Endothelial cell of umbilical vein (primary cell): ENCODE results near the gene TMEM270.

Source experiments
- CTCF ChIP-seq, 2 donors: IDR thresholded peaks; 1 replicate in 1 of 2; 2 replicates in 1 of 2; pipeline ENCODE4 v1.5.1; 2011; ENCODE audit warnings: low read length in 2 of 2, mild to moderate bottlenecking in 2 of 2, moderate library complexity in 2 of 2, control low read depth in 1 of 2, inconsistent platforms in 1 of 2, low read depth in 1 of 2; ENCODE audit not compliant: insufficient read depth in 1 of 2; ENCODE audit errors: extremely low read depth in 1 of 2
- POLR2A ChIP-seq: IDR thresholded peaks from 2 replicates; pipeline ENCODE4 v1.6.1; 2012; ENCODE audit warnings: low read depth, mild to moderate bottlenecking, control low read depth, low read length
- POLR2AphosphoS5 ChIP-seq: IDR thresholded peaks from 2 replicates; pipeline ENCODE4 v1.6.1; 2012; ENCODE audit warnings: low read depth, mild to moderate bottlenecking, control low read depth, low read length, moderate library complexity; ENCODE audit not compliant: insufficient read depth
- TF ChIP-seq, protein P1 (sequence below): IDR thresholded peaks from 2 replicates; pipeline ENCODE4 v1.6.1; 2011; ENCODE audit not compliant: insufficient read depth, insufficient read length

DNA sequence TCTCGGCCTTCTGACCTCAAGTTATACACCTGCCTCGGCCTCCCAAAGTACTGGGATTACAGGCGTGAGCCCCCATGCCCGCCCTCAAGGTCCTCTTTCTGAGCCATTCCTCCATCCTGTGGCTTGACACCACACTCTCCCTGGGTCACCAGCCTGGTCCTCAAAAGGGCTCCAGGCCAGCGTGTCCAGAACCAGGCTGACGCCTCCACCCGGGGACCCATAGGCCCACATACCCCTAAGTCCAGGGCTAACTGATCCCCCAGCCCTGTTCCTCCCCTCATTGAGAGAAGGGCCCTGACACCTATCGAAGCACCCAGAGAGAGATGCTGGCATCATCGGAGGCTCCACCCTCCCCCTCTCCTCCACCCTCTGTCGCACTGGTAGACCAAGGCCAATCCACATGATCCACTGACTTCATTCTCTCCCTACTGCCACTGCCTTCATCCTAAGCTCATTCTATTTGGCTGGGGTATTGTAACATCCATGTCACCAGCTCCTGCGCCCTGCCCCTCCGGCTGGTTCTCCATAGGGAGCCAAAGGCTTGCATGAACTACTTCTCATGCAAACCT is 46.7 kb downstream of the TMEM270 start:
- TF ChIP-seq CTCF (IDR thresholded peaks at IDR 0.05; ENCODE audit: extremely low read depth in 1 of 2, insufficient read depth in 1 of 2, low read depth in 1 of 2, low read length in 2 of 2) (no peak), POLR2AphosphoS5 (no peak), POLR2A (no peak)
- TF ChIP-seq, protein P1, sequence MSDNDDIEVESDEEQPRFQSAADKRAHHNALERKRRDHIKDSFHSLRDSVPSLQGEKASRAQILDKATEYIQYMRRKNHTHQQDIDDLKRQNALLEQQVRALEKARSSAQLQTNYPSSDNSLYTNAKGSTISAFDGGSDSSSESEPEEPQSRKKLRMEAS: no peak
